Measurements from ENCODE around the gene GTPBP1.

- TF ChIP-seq, protein P1, sequence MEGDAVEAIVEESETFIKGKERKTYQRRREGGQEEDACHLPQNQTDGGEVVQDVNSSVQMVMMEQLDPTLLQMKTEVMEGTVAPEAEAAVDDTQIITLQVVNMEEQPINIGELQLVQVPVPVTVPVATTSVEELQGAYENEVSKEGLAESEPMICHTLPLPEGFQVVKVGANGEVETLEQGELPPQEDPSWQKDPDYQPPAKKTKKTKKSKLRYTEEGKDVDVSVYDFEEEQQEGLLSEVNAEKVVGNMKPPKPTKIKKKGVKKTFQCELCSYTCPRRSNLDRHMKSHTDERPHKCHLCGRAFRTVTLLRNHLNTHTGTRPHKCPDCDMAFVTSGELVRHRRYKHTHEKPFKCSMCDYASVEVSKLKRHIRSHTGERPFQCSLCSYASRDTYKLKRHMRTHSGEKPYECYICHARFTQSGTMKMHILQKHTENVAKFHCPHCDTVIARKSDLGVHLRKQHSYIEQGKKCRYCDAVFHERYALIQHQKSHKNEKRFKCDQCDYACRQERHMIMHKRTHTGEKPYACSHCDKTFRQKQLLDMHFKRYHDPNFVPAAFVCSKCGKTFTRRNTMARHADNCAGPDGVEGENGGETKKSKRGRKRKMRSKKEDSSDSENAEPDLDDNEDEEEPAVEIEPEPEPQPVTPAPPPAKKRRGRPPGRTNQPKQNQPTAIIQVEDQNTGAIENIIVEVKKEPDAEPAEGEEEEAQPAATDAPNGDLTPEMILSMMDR (IDR thresholded peaks at IDR 0.05): no peak
- no peak for TF ChIP-seq POLR2A (IDR thresholded peaks at IDR 0.05)
Observed at GRCh38 chr22:38759005-38759404, 53.3 kb downstream of the GTPBP1 start.

All from heart left ventricle (tissue), 13 donors.